ENCODE results near the gene FGFBP3. TPM values are rescaled to one million over a fixed set of nuclear protein-coding genes. Genes with fewer than 3 reads are reported as not detected.
"Not testable (repeated sequence)": the region's sequence is repeated elsewhere in the genome, so short reads cannot be mapped to it uniquely, and the experiment has no call there.

FGFBP3 gene
- total RNA-seq, 1 donor from 2014 or later = 0.77 TPM

- no peak overlapping the region for H3K27ac ChIP-seq
- ATAC-seq = no peak
Measured at GRCh38 chr10:91897421-91897820, 11.9 kb downstream of the FGFBP3 start.

GRCh38 chr10:91896212-91896756 lies 13.0 kb downstream of the FGFBP3 start:
- DNase-seq (no peak), ATAC-seq (no peak)
- Histone ChIP-seq H3K9me3 (no peaks in the 10 kb centered on the region), H3K27ac (no peak overlapping the region), H3K4me1 (no peaks in the 10 kb centered on the region), H3K36me3 (no peaks in the 10 kb centered on the region), H3K27me3 (ENCODE audit: low read depth) (no peaks in the 10 kb centered on the region), H3K4me3 (no peak overlapping the region)
- TF ChIP-seq CTCF (IDR thresholded peaks at IDR 0.05) = no peak
- intact Hi-C loops (cut with DNase I) = no loop called here

More at GRCh38 chr10:91897421-91897820, 11.9 kb downstream of the FGFBP3 start:
- TF ChIP-seq CTCF (IDR thresholded peaks at IDR 0.05) = no peak
- Histone ChIP-seq H3K4me3 (no peak overlapping the region), H3K27me3 (ENCODE audit: low read depth) (no peaks in the 10 kb centered on the region), H3K36me3 (no peaks in the 10 kb centered on the region), H3K9me3 (no peaks in the 10 kb centered on the region), H3K4me1 (peaks cover 7% of the 10 kb centered on the region)
- intact Hi-C loops (cut with DNase I) = no loop called here
- DNase-seq = no peak

- H3K4me1 ChIP-seq; H3K27me3 ChIP-seq (ENCODE audit: low read depth); H3K4me3 ChIP-seq; H3K27ac ChIP-seq; ATAC-seq; DNase-seq; H3K36me3 ChIP-seq; intact Hi-C loops (cut with DNase I); H3K9me3 ChIP-seq: not testable (repeated sequence)
Measured at GRCh38 chr10:91894261-91894685, 15.0 kb downstream of the FGFBP3 start.

GRCh38 chr10:91893051-91893450 lies 16.2 kb downstream of the FGFBP3 start:
- Histone ChIP-seq H3K27me3 (ENCODE audit: low read depth) (peaks cover 13% of the 10 kb centered on the region), H3K4me3 (no peak overlapping the region), H3K4me1 (peaks cover 3% of the 10 kb centered on the region), H3K36me3 (no peaks in the 10 kb centered on the region), H3K27ac (no peak overlapping the region), H3K9me3 (no peaks in the 10 kb centered on the region)
- DNase-seq (no peak), ATAC-seq (no peak)
- no peak for TF ChIP-seq CTCF (IDR thresholded peaks at IDR 0.05)
- intact Hi-C loops (cut with DNase I) = no loop called here

GRCh38 chr10:91891125-91892001 lies 17.9 kb downstream of the FGFBP3 start:
- Histone ChIP-seq H3K36me3 (no peaks in the 10 kb centered on the region), H3K27ac (no peak overlapping the region), H3K9me3 (no peaks in the 10 kb centered on the region), H3K4me1 (peaks cover 13% of the 10 kb centered on the region), H3K27me3 (ENCODE audit: low read depth) (peaks cover 13% of the 10 kb centered on the region), H3K4me3 (no peak overlapping the region)
- DNase-seq = no peak
- intact Hi-C loops (cut with DNase I) = no loop called here
- no peak for TF ChIP-seq CTCF (IDR thresholded peaks at IDR 0.05)
- ATAC-seq = no peak
